GM19043 (cell line): ENCODE results near the gene SLC4A8.

ENCODE experiments used
- ATAC-seq: cut with Tn5 transposase; IDR thresholded peaks from one replicate; pipeline ENCODE4 v1.9.1; 2021; ENCODE audit warnings: low read depth; ENCODE audit not compliant: unreplicated experiment

SLC4A8 gene

GRCh38 chr12:51520576-51521325 lies 96.1 kb downstream of the SLC4A8 start:
- no peak for ATAC-seq

- no peak for ATAC-seq
Observed at GRCh38 chr12:51521554-51522276, 97.1 kb downstream of the SLC4A8 start.

- no peak for ATAC-seq
Observed at GRCh38 chr12:51522696-51523095, 98.1 kb downstream of the SLC4A8 start.

- ATAC-seq = no peak
Observed at GRCh38 chr12:51524386-51524901, 99.8 kb downstream of the SLC4A8 start.

- no peak for ATAC-seq
Observed at GRCh38 chr12:51525518-51525917, 100.9 kb downstream of the SLC4A8 start.

GRCh38 chr12:51527966-51528365 lies 103.3 kb downstream of the SLC4A8 start:
- ATAC-seq = no peak

- no peak for ATAC-seq
Observed at GRCh38 chr12:51528852-51529650, 104.4 kb downstream of the SLC4A8 start.

- no peak for ATAC-seq
Observed at GRCh38 chr12:51529651-51529970, 105.0 kb downstream of the SLC4A8 start.

- no peak for ATAC-seq
Observed at GRCh38 chr12:51530208-51530607, 105.6 kb downstream of the SLC4A8 start.

GRCh38 chr12:51531284-51531977 lies 106.8 kb downstream of the SLC4A8 start:
- ATAC-seq = no peak

- peak; percentile 70 for ATAC-seq
Observed at GRCh38 chr12:51531978-51532497, 107.4 kb downstream of the SLC4A8 start.

GRCh38 chr12:51533799-51534198 lies 109.2 kb downstream of the SLC4A8 start:
- no peak for ATAC-seq

- no peak for ATAC-seq
Observed at GRCh38 chr12:51534216-51535074, 109.8 kb downstream of the SLC4A8 start.

GRCh38 chr12:51536159-51536558 lies 111.5 kb downstream of the SLC4A8 start:
- ATAC-seq = no peak

GRCh38 chr12:51538149-51538548 lies 113.5 kb downstream of the SLC4A8 start:
- no peak for ATAC-seq

GRCh38 chr12:51538599-51538998 lies 114.0 kb downstream of the SLC4A8 start:
- no peak for ATAC-seq

GRCh38 chr12:51540996-51541395 lies 116.4 kb downstream of the SLC4A8 start:
- no peak for ATAC-seq

GRCh38 chr12:51546097-51546496 lies 121.5 kb downstream of the SLC4A8 start:
- no peak for ATAC-seq

GRCh38 chr12:51547606-51548005 lies 123.0 kb downstream of the SLC4A8 start:
- no peak for ATAC-seq
